ENCODE measurements around the gene CATSPERZ.

- TF ChIP-seq POLR2A (IDR thresholded peaks at IDR 0.05): no peak
- TF ChIP-seq CTCF (IDR thresholded peaks at IDR 0.05): no peak
These were observed 14.0 kb upstream of the CATSPERZ start for GRCh38 chr11:64285885-64286800.

Data from lower leg skin (tissue), 3 donors.